ENCODE data around the gene CHAT. TPM values are rescaled to one million over a fixed set of nuclear protein-coding genes. Genes with fewer than 3 reads are reported as not detected.

The CHAT gene
- total and polyA plus RNA-seq, 2 of the 13 experiments (the other 11 are each of a cell fraction or from before 2014, with no cell fraction given) = not detected

- TF ChIP-seq E2F1 (CRISPR knock-in tag; IDR thresholded peaks at IDR 0.05) = peak; percentile 48; the same call in 1 of the 2 replicates
Observed at GRCh38 chr10:49606981-49607535, 6.8 kb upstream of the CHAT start (continued).

- WGBS (ENCODE audit: low lambda C conversion rate) = 21% methylated on average over 12 of the region's 14 CpGs
- FAIRE-seq = no peak
Observed at GRCh38 chr10:49608166-49609005, 5.5 kb upstream of the CHAT start.

More at GRCh38 chr10:49608166-49609005, 5.5 kb upstream of the CHAT start:
- no peak overlapping the region for H3K27ac ChIP-seq (ENCODE audit: extremely low read length, insufficient read depth, low read length)
- H3K4me2 ChIP-seq (ENCODE audit: low read depth, low read length) = no peak overlapping the region
- H3K9ac ChIP-seq (ENCODE audit: insufficient read depth, low read depth, low read length) = no peak overlapping the region
- peaks cover 9 to 42% of the 10 kb centered on the region in 2 experiments for H3K27me3 ChIP-seq (ENCODE audit: control insufficient read depth in 1 of 2, insufficient read depth in 2 of 2, low read length in 2 of 2)
- ATAC-seq (no peak), DNase-seq (ENCODE audit: low spot score) (no peak)
- in situ Hi-C loops (cut with HindIII; ENCODE audit: extremely low pct_ligation_motif_present, low pct_unique_long_range_greater_than_20kb) (no loop called here), intact Hi-C loops (cut with micrococcal nuclease; ENCODE audit: unreplicated experiment) (no loop called here)
- no peak overlapping the region for H2AFZ ChIP-seq (ENCODE audit: low read length)
- no TSS peak for BruUV-seq (replicated peaks)
- CTCF ChIA-PET (ENCODE audit: low intra/inter-chr PET ratio, low total read pairs) = no interaction called here
- no peaks in the 10 kb centered on the region for H3K4me1 ChIP-seq (ENCODE audit: insufficient read depth, low read length)
- H3K36me3 ChIP-seq (replicated peaks in 1 of 2; ENCODE audit: control insufficient read depth in 1 of 2, insufficient read depth in 2 of 2, low read length in 2 of 2) = no peaks in the 10 kb centered on the region
- H3K79me2 ChIP-seq (ENCODE audit: insufficient read depth, low read length) = no peaks in the 10 kb centered on the region
- no peaks in the 10 kb centered on the region for H3K9me3 ChIP-seq (ENCODE audit: low read length)
- TF ChIP-seq, protein P1, sequence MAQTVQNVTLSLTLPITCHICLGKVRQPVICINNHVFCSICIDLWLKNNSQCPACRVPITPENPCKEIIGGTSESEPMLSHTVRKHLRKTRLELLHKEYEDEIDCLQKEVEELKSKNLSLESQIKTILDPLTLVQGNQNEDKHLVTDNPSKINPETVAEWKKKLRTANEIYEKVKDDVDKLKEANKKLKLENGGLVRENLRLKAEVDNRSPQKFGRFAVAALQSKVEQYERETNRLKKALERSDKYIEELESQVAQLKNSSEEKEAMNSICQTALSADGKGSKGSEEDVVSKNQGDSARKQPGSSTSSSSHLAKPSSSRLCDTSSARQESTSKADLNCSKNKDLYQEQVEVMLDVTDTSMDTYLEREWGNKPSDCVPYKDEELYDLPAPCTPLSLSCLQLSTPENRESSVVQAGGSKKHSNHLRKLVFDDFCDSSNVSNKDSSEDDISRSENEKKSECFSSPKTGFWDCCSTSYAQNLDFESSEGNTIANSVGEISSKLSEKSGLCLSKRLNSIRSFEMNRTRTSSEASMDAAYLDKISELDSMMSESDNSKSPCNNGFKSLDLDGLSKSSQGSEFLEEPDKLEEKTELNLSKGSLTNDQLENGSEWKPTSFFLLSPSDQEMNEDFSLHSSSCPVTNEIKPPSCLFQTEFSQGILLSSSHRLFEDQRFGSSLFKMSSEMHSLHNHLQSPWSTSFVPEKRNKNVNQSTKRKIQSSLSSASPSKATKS (CRISPR knock-in tag; IDR thresholded peaks at IDR 0.05) = no peak
- TF ChIP-seq, protein P2, sequence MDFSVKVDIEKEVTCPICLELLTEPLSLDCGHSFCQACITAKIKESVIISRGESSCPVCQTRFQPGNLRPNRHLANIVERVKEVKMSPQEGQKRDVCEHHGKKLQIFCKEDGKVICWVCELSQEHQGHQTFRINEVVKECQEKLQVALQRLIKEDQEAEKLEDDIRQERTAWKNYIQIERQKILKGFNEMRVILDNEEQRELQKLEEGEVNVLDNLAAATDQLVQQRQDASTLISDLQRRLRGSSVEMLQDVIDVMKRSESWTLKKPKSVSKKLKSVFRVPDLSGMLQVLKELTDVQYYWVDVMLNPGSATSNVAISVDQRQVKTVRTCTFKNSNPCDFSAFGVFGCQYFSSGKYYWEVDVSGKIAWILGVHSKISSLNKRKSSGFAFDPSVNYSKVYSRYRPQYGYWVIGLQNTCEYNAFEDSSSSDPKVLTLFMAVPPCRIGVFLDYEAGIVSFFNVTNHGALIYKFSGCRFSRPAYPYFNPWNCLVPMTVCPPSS (IDR thresholded peaks at IDR 0.05) = no peak
- no peak for TF ChIP-seq ZNF468 (CRISPR knock-in tag; IDR thresholded peaks at IDR 0.05)
- TF ChIP-seq, protein P3, sequence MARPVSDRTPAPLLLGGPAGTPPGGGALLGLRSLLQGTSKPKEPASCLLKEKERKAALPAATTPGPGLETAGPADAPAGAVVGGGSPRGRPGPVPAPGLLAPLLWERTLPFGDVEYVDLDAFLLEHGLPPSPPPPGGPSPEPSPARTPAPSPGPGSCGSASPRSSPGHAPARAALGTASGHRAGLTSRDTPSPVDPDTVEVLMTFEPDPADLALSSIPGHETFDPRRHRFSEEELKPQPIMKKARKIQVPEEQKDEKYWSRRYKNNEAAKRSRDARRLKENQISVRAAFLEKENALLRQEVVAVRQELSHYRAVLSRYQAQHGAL (CRISPR knock-in tag; IDR thresholded peaks at IDR 0.05; ENCODE audit: not compliant biosample characterization) = no peak
- TF ChIP-seq, protein P4, sequence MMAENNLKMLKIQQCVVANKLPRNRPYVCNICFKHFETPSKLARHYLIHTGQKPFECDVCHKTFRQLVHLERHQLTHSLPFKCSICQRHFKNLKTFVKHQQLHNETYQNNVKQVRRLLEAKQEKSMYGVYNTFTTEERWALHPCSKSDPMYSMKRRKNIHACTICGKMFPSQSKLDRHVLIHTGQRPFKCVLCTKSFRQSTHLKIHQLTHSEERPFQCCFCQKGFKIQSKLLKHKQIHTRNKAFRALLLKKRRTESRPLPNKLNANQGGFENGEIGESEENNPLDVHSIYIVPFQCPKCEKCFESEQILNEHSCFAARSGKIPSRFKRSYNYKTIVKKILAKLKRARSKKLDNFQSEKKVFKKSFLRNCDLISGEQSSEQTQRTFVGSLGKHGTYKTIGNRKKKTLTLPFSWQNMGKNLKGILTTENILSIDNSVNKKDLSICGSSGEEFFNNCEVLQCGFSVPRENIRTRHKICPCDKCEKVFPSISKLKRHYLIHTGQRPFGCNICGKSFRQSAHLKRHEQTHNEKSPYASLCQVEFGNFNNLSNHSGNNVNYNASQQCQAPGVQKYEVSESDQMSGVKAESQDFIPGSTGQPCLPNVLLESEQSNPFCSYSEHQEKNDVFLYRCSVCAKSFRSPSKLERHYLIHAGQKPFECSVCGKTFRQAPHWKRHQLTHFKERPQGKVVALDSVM (CRISPR knock-in tag; IDR thresholded peaks at IDR 0.05) = no peak
- no peak for TF ChIP-seq ZNF83 (CRISPR knock-in tag; IDR thresholded peaks at IDR 0.05; ENCODE audit: borderline replicate concordance)
- H3K4me3 ChIP-seq (replicated peaks in 1 of 3; ENCODE audit: insufficient read depth in 1 of 3, low read depth in 2 of 3, low read length in 3 of 3) = no peak overlapping the region
- H4K20me1 ChIP-seq (ENCODE audit: insufficient read depth, low read length) = peaks cover 12% of the 10 kb centered on the region; the same call in 1 of the 2 replicates
- POLR2A ChIA-PET = no interaction called here

Data from HepG2 (cell line).